Transverse colon (tissue), 4 donors: ENCODE data around the gene GMDS.

ENCODE experiments used
- POLR2A ChIP-seq: fragments of 450-650 bp; IDR thresholded peaks from one replicate; pipeline ENCODE4 v1.6.1; 2016; ENCODE audit warnings: antibody characterized with exemption, mild to moderate bottlenecking, moderate library complexity
- POLR2AphosphoS5 ChIP-seq, 3 donors: sonication (generic); formaldehyde crosslinking; IDR thresholded peaks; one replicate each; pipeline ENCODE4 v1.6.1; 2016; ENCODE audit warnings: antibody characterized with exemption in 3 of 3
- TF ChIP-seq, protein P1 (sequence below), 5 experiments: fragments of 200-600 bp in 3 of 5; fragments of 450-650 bp in 2 of 5; sonication (generic) in 3 of 5; IDR thresholded peaks; 1 replicate in 2 of 5; 2 replicates in 3 of 5; pipeline ENCODE4 v1.5.1; 2016 to 2017; ENCODE audit warnings: antibody characterized with exemption in 5 of 5, inconsistent platforms in 3 of 5, mild to moderate bottlenecking in 2 of 5, moderate library complexity in 1 of 5

DNA sequence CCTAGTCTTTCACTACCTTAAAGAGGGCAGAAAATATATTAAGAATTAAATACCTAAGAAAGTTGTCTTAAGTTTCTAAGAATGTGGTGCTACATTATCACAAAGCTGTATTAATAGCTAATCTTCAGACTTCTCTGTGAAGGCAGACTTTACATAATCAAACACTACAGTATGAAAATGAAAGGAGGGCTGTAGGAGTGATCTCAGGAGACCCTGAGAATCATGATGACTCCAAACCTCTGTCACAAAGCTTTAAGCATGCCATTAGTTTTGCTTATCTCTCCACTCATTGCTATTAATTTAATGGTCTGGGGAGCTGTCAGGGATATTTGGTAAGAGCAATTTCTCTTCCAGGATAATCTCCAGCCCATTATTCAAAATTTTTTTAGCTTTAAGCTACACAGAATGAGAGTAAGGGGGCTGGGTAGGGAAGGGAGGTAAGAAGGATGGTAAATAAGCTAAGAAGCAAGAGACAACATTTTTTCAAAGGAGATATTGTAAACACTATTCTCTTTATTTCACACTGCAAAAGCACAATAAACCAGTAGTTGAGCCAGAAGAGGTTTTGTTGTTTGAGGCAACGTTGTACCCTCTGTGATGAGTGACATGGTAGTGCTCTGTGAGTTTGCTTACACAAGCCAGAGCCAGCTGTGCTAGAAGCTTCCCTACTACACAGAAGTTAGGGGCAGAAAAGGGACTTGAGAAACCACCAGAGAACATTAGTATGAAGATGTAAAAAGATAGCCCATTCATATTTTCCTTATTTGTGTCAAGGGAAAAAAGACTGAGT is 258.8 kb downstream of the GMDS start:
- TF ChIP-seq, protein P1, sequence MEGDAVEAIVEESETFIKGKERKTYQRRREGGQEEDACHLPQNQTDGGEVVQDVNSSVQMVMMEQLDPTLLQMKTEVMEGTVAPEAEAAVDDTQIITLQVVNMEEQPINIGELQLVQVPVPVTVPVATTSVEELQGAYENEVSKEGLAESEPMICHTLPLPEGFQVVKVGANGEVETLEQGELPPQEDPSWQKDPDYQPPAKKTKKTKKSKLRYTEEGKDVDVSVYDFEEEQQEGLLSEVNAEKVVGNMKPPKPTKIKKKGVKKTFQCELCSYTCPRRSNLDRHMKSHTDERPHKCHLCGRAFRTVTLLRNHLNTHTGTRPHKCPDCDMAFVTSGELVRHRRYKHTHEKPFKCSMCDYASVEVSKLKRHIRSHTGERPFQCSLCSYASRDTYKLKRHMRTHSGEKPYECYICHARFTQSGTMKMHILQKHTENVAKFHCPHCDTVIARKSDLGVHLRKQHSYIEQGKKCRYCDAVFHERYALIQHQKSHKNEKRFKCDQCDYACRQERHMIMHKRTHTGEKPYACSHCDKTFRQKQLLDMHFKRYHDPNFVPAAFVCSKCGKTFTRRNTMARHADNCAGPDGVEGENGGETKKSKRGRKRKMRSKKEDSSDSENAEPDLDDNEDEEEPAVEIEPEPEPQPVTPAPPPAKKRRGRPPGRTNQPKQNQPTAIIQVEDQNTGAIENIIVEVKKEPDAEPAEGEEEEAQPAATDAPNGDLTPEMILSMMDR (IDR thresholded peaks at IDR 0.05), result no peak
- TF ChIP-seq POLR2AphosphoS5 (IDR thresholded peaks at IDR 0.05), result no peak
- TF ChIP-seq POLR2A, result no peak
